Endothelial cell of umbilical vein (primary cell): ENCODE measurements around the gene SPATA33. TPM values are rescaled to one million over a fixed set of nuclear protein-coding genes. Genes with fewer than 3 reads are reported as not detected.

Source experiments
- BruUV-seq: library from RNA; stranded (reverse); fragments of 400-500 nt; replicated peaks from 2 replicates; lab custom pipeline; 2021; lab: Mats Ljungman, UMichigan
- CTCF ChIA-PET: fragments of 300-600, 350-600 bp; sonication (Branson Sonifier 250); formaldehyde crosslinking; loops from one replicate; lab custom pipeline; 2021; ENCODE audit warnings: antibody characterized with exemption, inconsistent platforms; lab: Charles Lee
- POLR2A ChIA-PET: fragments of 300-600, 350-600 bp; sonication (Branson Sonifier 250); formaldehyde crosslinking; loops from one replicate; lab custom pipeline; 2021; ENCODE audit warnings: antibody characterized with exemption, inconsistent platforms; lab: Charles Lee
- DNase-seq: peaks from one replicate; pipeline ENCODE4 v3.0.0-alpha.2; 2011; ENCODE audit warnings: low read depth, low spot score
- FAIRE-seq: peaks from 2 replicates; lab custom pipeline; 2011; peaks lifted over from hg19 to GRCh38; lab: Jason Lieb, UNC
- H2AFZ ChIP-seq: 2 replicates; pipeline ENCODE4 v1.6.0; 2012; ENCODE audit warnings: low read depth, low read length, control low read depth, inconsistent platforms
- H3K27ac ChIP-seq: 2 replicates; pipeline ENCODE4 v1.5.1; 2011; ENCODE audit warnings: low read depth, mild to moderate bottlenecking, control low read depth, low read length, moderate library complexity; ENCODE audit not compliant: insufficient read depth
- H3K27me3 ChIP-seq, 2 experiments: 2 replicates each; pipeline versions ENCODE4 v1.6.0 to v1.6.1; 2011; ENCODE audit warnings: low read length in 2 of 2, mixed read lengths in 1 of 2; ENCODE audit not compliant: control insufficient read depth in 2 of 2, insufficient read depth in 2 of 2
- H3K36me3 ChIP-seq, 2 experiments: 2 replicates in 1 of 2; 3 replicates in 1 of 2; pipeline ENCODE4 v1.5.1; 2011; ENCODE audit warnings: low read length in 2 of 2, mild to moderate bottlenecking in 1 of 2, moderate library complexity in 1 of 2; ENCODE audit not compliant: control insufficient read depth in 2 of 2, insufficient read depth in 2 of 2; ENCODE audit errors: extremely low read depth in 1 of 2
- H3K4me1 ChIP-seq: 3 replicates; pipeline ENCODE4 v1.5.1; 2011; ENCODE audit warnings: mild to moderate bottlenecking, low read length; ENCODE audit not compliant: control insufficient read depth, insufficient read depth; ENCODE audit errors: extremely low read depth
- H3K4me2 ChIP-seq: 2 replicates; pipeline ENCODE4 v1.6.1; 2011; ENCODE audit warnings: low read length, control low read depth, mixed read lengths; ENCODE audit not compliant: insufficient read depth
- H3K4me3 ChIP-seq, 3 experiments: fragments of 200-600 bp in 1 of 3; sonication (generic), shearing (Covaris generic) in 1 of 3; replicated peaks in 1 of 3; 2 replicates each; pipeline ENCODE4 v1.5.1; 2011 to 2016; ENCODE audit warnings: control low read depth in 3 of 3, low read length in 3 of 3, mild to moderate bottlenecking in 2 of 3, inconsistent platforms in 1 of 3, low read depth in 1 of 3, moderate library complexity in 1 of 3; ENCODE audit not compliant: insufficient read depth in 1 of 3
- H3K79me2 ChIP-seq: 2 replicates; pipeline ENCODE4 v1.6.0; 2012; ENCODE audit warnings: low read length, inconsistent platforms; ENCODE audit not compliant: control insufficient read depth, insufficient read depth
- H3K9ac ChIP-seq: replicated peaks from 2 replicates; pipeline ENCODE3; 2011; ENCODE audit warnings: low read length, control low read depth; ENCODE audit not compliant: insufficient read depth; ENCODE audit errors: extremely low read depth
- H3K9me1 ChIP-seq: replicated peaks from 3 replicates; pipeline ENCODE4 v1.6.0; 2011; ENCODE audit warnings: mild to moderate bottlenecking, low read length; ENCODE audit not compliant: control insufficient read depth, insufficient read depth; ENCODE audit errors: extremely low read depth
- H3K9me3 ChIP-seq: replicated peaks from 2 replicates; pipeline ENCODE4 v1.5.1; 2012; ENCODE audit warnings: low read length, inconsistent platforms; ENCODE audit not compliant: control insufficient read depth, insufficient read depth
- H4K20me1 ChIP-seq: replicated peaks from 2 replicates; pipeline ENCODE3; 2011; ENCODE audit warnings: mild to moderate bottlenecking, low read length; ENCODE audit not compliant: control insufficient read depth, insufficient read depth; ENCODE audit errors: extremely low read depth
- EZH2 ChIP-seq: IDR thresholded peaks from 2 replicates; pipeline ENCODE4 v1.6.1; 2012; ENCODE audit warnings: borderline replicate concordance, low read depth, mild to moderate bottlenecking, moderate library complexity, low read length, inconsistent platforms; ENCODE audit not compliant: severe bottlenecking
- FOS ChIP-seq: IDR thresholded peaks from 2 replicates; pipeline ENCODE4 v1.6.1; 2011; ENCODE audit warnings: mild to moderate bottlenecking, low read length, moderate library complexity, borderline replicate concordance; ENCODE audit not compliant: insufficient read depth
- GATA2 ChIP-seq: IDR thresholded peaks from 2 replicates; pipeline ENCODE4 v1.7.0; 2011; ENCODE audit warnings: low read depth, mild to moderate bottlenecking, moderate library complexity, mixed read lengths, low read length; ENCODE audit not compliant: insufficient read length, insufficient read depth
- JUN ChIP-seq: IDR thresholded peaks from 2 replicates; pipeline ENCODE4 v1.6.1; 2011; ENCODE audit warnings: borderline replicate concordance, low read depth; ENCODE audit not compliant: insufficient read length, insufficient read depth
- MYC ChIP-seq: IDR thresholded peaks from one replicate; pipeline ENCODE4 v1.6.1; 2011; ENCODE audit warnings: mild to moderate bottlenecking, low read depth, low read length
- POLR2A ChIP-seq: IDR thresholded peaks from 2 replicates; pipeline ENCODE4 v1.6.1; 2012; ENCODE audit warnings: low read depth, mild to moderate bottlenecking, control low read depth, low read length
- POLR2AphosphoS5 ChIP-seq: IDR thresholded peaks from 2 replicates; pipeline ENCODE4 v1.6.1; 2012; ENCODE audit warnings: low read depth, mild to moderate bottlenecking, control low read depth, low read length, moderate library complexity; ENCODE audit not compliant: insufficient read depth
- dilution Hi-C: fragments of 300-500 bp; cut with MboI; formaldehyde crosslinking; loops from one replicate; pipeline ENCODE4 v1.15.0; 2019; ENCODE audit warnings: low sequenced_read_pairs; ENCODE audit not compliant: extremely low pct_ligation_motif_present
- intact Hi-C: fragments of 100-400 bp; cut with micrococcal nuclease; formaldehyde crosslinking; loops from one replicate; pipeline ENCODE4 v1.10.0; 2022
- polyA plus RNA-seq, 4 experiments: library from polyadenylated mRNA; depleted of rRNA in 3 of 4; stranded (reverse) in 3 of 4; unstranded in 1 of 4; fragments of >200 nt; gene quantifications; 2 replicates each; pipeline versions ENCODE4 v1.2.1 to v1.2.3, GENCODE V29; 2011 to 2012; ENCODE audit warnings: missing spikeins in 1 of 4
- total RNA-seq: library from RNA; stranded (reverse); gene quantifications from 2 replicates; pipeline ENCODE4 v1.2.3, GENCODE V29; 2021
- TF ChIP-seq, protein P1 (sequence below): IDR thresholded peaks from 2 replicates; pipeline ENCODE4 v1.6.1; 2011; ENCODE audit not compliant: insufficient read depth, insufficient read length
- TF ChIP-seq, protein P2 (sequence below), 2 donors: IDR thresholded peaks; 1 replicate in 1 of 2; 2 replicates in 1 of 2; pipeline ENCODE4 v1.5.1; 2011; ENCODE audit warnings: low read length in 2 of 2, mild to moderate bottlenecking in 2 of 2, moderate library complexity in 2 of 2, control low read depth in 1 of 2, inconsistent platforms in 1 of 2, low read depth in 1 of 2; ENCODE audit not compliant: insufficient read depth in 1 of 2; ENCODE audit errors: extremely low read depth in 1 of 2

Gene SPATA33
- total and polyA plus RNA-seq, 2 donors (not counting 3 experiments of a cell fraction or from before 2014, with no cell fraction given) = 3.5 to 11.4 TPM

DNA sequence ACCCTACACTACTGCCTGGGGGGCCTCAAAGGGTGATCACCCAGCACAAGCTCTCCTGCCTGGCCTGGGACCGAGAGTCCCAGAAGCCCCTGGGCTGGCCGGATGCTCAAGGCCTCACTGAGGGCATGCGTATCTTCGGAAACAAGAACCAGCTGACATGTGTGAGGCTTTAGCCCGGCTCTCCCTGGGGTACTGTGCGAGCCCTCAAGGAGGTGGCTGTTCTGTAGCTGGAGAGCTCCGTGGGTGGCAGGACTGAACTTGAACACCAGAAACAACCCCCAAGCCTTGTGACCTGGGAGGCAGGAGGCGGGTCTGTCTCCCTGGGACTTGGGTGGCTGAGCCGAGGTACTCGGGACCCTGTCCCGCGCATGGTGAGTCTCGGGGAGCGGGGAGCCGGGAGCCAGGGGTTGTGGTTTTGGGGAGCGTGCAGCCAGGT, 37.2 kb upstream of the SPATA33 start:
- DNase-seq = no peak
- Histone ChIP-seq H3K4me1 (peaks cover 14% of the 10 kb centered on the region), H3K36me3 (no peaks in the 10 kb centered on the region), H3K9me3 (no peaks in the 10 kb centered on the region), H4K20me1 (no peaks in the 10 kb centered on the region), H3K27me3 (peaks cover 0 to 5% of the 10 kb centered on the region in 2 experiments), H3K4me2 (no peak overlapping the region), H3K9me1 (no peaks in the 10 kb centered on the region), H3K79me2 (no peaks in the 10 kb centered on the region), H3K9ac (no peak overlapping the region), H2AFZ (no peak overlapping the region), H3K27ac (no peak overlapping the region), H3K4me3 (no peak overlapping the region)
- CTCF ChIA-PET = no interaction called here
- POLR2A ChIA-PET = no interaction called here
- dilution Hi-C loops (no loop called here), intact Hi-C loops (loop anchor here (5.0 kb wide), 1 partner anchor 38 kb away; no protein-coding TSS in a partner anchor)
- BruUV-seq = no TSS peak
- TF ChIP-seq, protein P1, sequence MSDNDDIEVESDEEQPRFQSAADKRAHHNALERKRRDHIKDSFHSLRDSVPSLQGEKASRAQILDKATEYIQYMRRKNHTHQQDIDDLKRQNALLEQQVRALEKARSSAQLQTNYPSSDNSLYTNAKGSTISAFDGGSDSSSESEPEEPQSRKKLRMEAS = no peak
- TF ChIP-seq MYC = no peak
- no peak for TF ChIP-seq JUN
- no peak for TF ChIP-seq EZH2
- TF ChIP-seq, protein P2, sequence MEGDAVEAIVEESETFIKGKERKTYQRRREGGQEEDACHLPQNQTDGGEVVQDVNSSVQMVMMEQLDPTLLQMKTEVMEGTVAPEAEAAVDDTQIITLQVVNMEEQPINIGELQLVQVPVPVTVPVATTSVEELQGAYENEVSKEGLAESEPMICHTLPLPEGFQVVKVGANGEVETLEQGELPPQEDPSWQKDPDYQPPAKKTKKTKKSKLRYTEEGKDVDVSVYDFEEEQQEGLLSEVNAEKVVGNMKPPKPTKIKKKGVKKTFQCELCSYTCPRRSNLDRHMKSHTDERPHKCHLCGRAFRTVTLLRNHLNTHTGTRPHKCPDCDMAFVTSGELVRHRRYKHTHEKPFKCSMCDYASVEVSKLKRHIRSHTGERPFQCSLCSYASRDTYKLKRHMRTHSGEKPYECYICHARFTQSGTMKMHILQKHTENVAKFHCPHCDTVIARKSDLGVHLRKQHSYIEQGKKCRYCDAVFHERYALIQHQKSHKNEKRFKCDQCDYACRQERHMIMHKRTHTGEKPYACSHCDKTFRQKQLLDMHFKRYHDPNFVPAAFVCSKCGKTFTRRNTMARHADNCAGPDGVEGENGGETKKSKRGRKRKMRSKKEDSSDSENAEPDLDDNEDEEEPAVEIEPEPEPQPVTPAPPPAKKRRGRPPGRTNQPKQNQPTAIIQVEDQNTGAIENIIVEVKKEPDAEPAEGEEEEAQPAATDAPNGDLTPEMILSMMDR (IDR thresholded peaks at IDR 0.05; ENCODE audit: extremely low read depth in 1 of 2, insufficient read depth in 1 of 2, low read depth in 1 of 2, low read length in 2 of 2) = no peak
- no peak for TF ChIP-seq POLR2A
- no peak for TF ChIP-seq GATA2
- TF ChIP-seq FOS = no peak
- TF ChIP-seq POLR2AphosphoS5 = no peak
- no peak for FAIRE-seq
